OCI-LY3 (cell line): ENCODE data around the gene SMIM14.
A peak's percentile ranks its signal among the peaks of the same experiment; 100 is the strongest.

Experiments
- H2AFZ ChIP-seq: fragments of 200-600, 300-600 bp; shearing (Covaris generic); 2 replicates; pipeline ENCODE4 v1.6.0; 2014; ENCODE audit warnings: antibody characterized with exemption, low read depth, low read length
- H3K27ac ChIP-seq: fragments of 200-600, 300-600 bp; sonication (generic); 2 replicates; pipeline ENCODE4 v1.5.1; 2014; ENCODE audit warnings: mild to moderate bottlenecking, low read length, moderate library complexity, mixed read lengths
- H3K27me3 ChIP-seq: fragments of 200-600, 300-600 bp; sonication (generic); 2 replicates; pipeline ENCODE4 v1.6.1; 2014; ENCODE audit warnings: low read depth, low read length, mixed read lengths
- H3K36me3 ChIP-seq: fragments of 200-600, 300-600 bp; sonication (generic); replicated peaks from 2 replicates; pipeline ENCODE3; 2014; ENCODE audit warnings: low read depth, low read length, mixed read lengths
- H3K4me1 ChIP-seq: fragments of 300-600, 200-600 bp; sonication (generic); 2 replicates; pipeline ENCODE4 v1.6.1; 2014; ENCODE audit warnings: low read length, mixed read lengths
- H3K4me2 ChIP-seq: fragments of 200-600, 300-600 bp; sonication (generic); 2 replicates; pipeline ENCODE4 v1.6.1; 2014; ENCODE audit warnings: low read length, mixed read lengths
- H3K4me3 ChIP-seq: fragments of 300-600, 200-600 bp; sonication (generic); 2 replicates; pipeline ENCODE4 v1.5.1; 2014; ENCODE audit warnings: antibody characterized with exemption, mild to moderate bottlenecking, low read length, moderate library complexity
- H3K79me2 ChIP-seq: fragments of 300-600, 200-600 bp; shearing (Covaris generic); 2 replicates; pipeline ENCODE4 v1.6.1; 2014; ENCODE audit warnings: mild to moderate bottlenecking, low read length, mixed read lengths
- H3K9ac ChIP-seq: fragments of 300-600, 200-600 bp; shearing (Covaris generic); 2 replicates; pipeline ENCODE4 v1.6.0; 2014; ENCODE audit warnings: mild to moderate bottlenecking, low read length, moderate library complexity
- H3K9me3 ChIP-seq: fragments of 200-600, 300-600 bp; shearing (Covaris generic); 2 replicates; pipeline ENCODE4 v1.6.1; 2014; ENCODE audit warnings: low read length, mixed read lengths; ENCODE audit not compliant: insufficient read depth
- H4K20me1 ChIP-seq: fragments of 200-600, 300-600 bp; sonication (generic); 2 replicates; pipeline ENCODE4 v1.6.1; 2016; ENCODE audit warnings: low read length, mixed read lengths; ENCODE audit not compliant: insufficient read depth
- CTCF ChIP-seq: fragments of 200-600, 300-600 bp; sonication (generic); IDR thresholded peaks from 2 replicates; pipeline ENCODE4 v1.5.1; 2014; ENCODE audit warnings: antibody characterized with exemption, low read length, low read depth
- EZH2phosphoT487 ChIP-seq: fragments of 200-600 bp; shearing (Covaris generic); IDR thresholded peaks from 2 replicates; pipeline ENCODE4 v1.6.1; 2018; ENCODE audit warnings: antibody characterized with exemption, mixed run types, low read depth

SMIM14 gene

GRCh38 chr4:39528061-39528465 is 110.6 kb downstream of the SMIM14 start:
- no peaks in the 10 kb centered on the region for H3K27me3 ChIP-seq
- H3K27ac ChIP-seq: peak overlapping the region; percentile 28
- peak overlapping the region; percentile 91 for H3K4me2 ChIP-seq
- H3K9me3 ChIP-seq: 0 out of 2 replicates have a peak, but pooled peaks cover 2% of the 10 kb centered on the region
- peaks cover 13% of the 10 kb centered on the region for H3K4me1 ChIP-seq
- peak overlapping the region; percentile 22; the same call in 1 of the 2 replicates for H2AFZ ChIP-seq
- peak overlapping the region; percentile 84 for H3K4me3 ChIP-seq
- peaks cover 14% of the 10 kb centered on the region for H3K36me3 ChIP-seq
- H3K9ac ChIP-seq: peak overlapping the region; percentile 85
- no peaks in the 10 kb centered on the region for H4K20me1 ChIP-seq
- peaks cover 23% of the 10 kb centered on the region for H3K79me2 ChIP-seq
- no peak for TF ChIP-seq EZH2phosphoT487
- no peak for TF ChIP-seq CTCF

- H2AFZ ChIP-seq: peak within 1 kb of the TSS; percentile 80
- TF ChIP-seq EZH2phosphoT487: no peak
- peak; percentile 17 for TF ChIP-seq CTCF
- peak within 1 kb of the TSS; percentile 84 for H3K4me3 ChIP-seq
- H3K9me3 ChIP-seq: 0 out of 2 replicates have a peak, but pooled peaks cover 2% of the 10 kb centered on the region
- peak within 1 kb of the TSS; percentile 85 for H3K9ac ChIP-seq
- H4K20me1 ChIP-seq: no peaks in the 10 kb centered on the region
- H3K27ac ChIP-seq: peak within 1 kb of the TSS; percentile 35
- H3K79me2 ChIP-seq: peaks cover 23% of the 10 kb centered on the region
- H3K4me1 ChIP-seq: peaks cover 13% of the 10 kb centered on the region
- H3K36me3 ChIP-seq: peaks cover 14% of the 10 kb centered on the region
- peak within 1 kb of the TSS; percentile 93 for H3K4me2 ChIP-seq
- H3K27me3 ChIP-seq: no peaks in the 10 kb centered on the region
Measured at GRCh38 chr4:39527296-39528060, 111.2 kb downstream of the SMIM14 start, which contains the start of gene UGDH. TSS of gene UGDH (minus strand) at chr4:39527439. CDS start at chr4:39521512, 5,927 bp downstream.

GRCh38 chr4:39526765-39527295 is 111.8 kb downstream of the SMIM14 start:
- peak overlapping the region; percentile 80 for H2AFZ ChIP-seq
- no peaks in the 10 kb centered on the region for H3K27me3 ChIP-seq
- peaks cover 23% of the 10 kb centered on the region for H3K79me2 ChIP-seq
- peak overlapping the region; percentile 84 for H3K4me3 ChIP-seq
- peaks cover 13% of the 10 kb centered on the region for H3K4me1 ChIP-seq
- peaks cover 9% of the 10 kb centered on the region for H3K36me3 ChIP-seq
- H3K4me2 ChIP-seq: peak overlapping the region; percentile 93
- peak overlapping the region; percentile 35 for H3K27ac ChIP-seq
- H4K20me1 ChIP-seq: no peaks in the 10 kb centered on the region
- TF ChIP-seq EZH2phosphoT487 (no peak), CTCF (no peak)
- 0 out of 2 replicates have a peak, but pooled peaks cover 2% of the 10 kb centered on the region for H3K9me3 ChIP-seq
- peak overlapping the region; percentile 82 for H3K9ac ChIP-seq

GRCh38 chr4:39525822-39526690 is 112.6 kb downstream of the SMIM14 start:
- Histone ChIP-seq H3K79me2 (peaks cover 23% of the 10 kb centered on the region), H3K4me3 (peak overlapping the region; percentile 84), H3K9me3 (0 out of 2 replicates have a peak, but pooled peaks cover 2% of the 10 kb centered on the region), H4K20me1 (no peaks in the 10 kb centered on the region), H3K27me3 (no peaks in the 10 kb centered on the region), H3K4me2 (peak overlapping the region; percentile 93), H3K4me1 (peaks cover 13% of the 10 kb centered on the region), H3K27ac (no peak overlapping the region), H2AFZ (0 out of 2 replicates have a peak overlapping the region, but pooled peaks have one; percentile 80), H3K9ac (peak overlapping the region; percentile 82), H3K36me3 (peaks cover 8% of the 10 kb centered on the region)
- TF ChIP-seq CTCF (no peak), EZH2phosphoT487 (no peak)
